Endodermal cell (in vitro differentiated cells): Measurements from ENCODE around the gene MICU1. TPM values are rescaled to one million over a fixed set of nuclear protein-coding genes. Genes with fewer than 3 reads are reported as not detected.

Experiments
- DNase-seq: peaks from one replicate; pipeline ENCODE4 v3.0.0-alpha.2; 2017
- H3K27ac ChIP-seq: 2 replicates; pipeline ENCODE4 v1.5.1; 2013; ENCODE audit warnings: mild to moderate bottlenecking, low read depth, low read length, moderate library complexity
- H3K27me3 ChIP-seq: 2 replicates; pipeline ENCODE4 v1.6.1; 2013; ENCODE audit warnings: mild to moderate bottlenecking, low read length, moderate library complexity; ENCODE audit not compliant: insufficient read depth, control insufficient read depth, poor library complexity, severe bottlenecking
- H3K36me3 ChIP-seq: 2 replicates; pipeline ENCODE4 v1.7.0; 2013; ENCODE audit warnings: mild to moderate bottlenecking, low read length, moderate library complexity; ENCODE audit not compliant: control insufficient read depth, insufficient read depth
- H3K4me1 ChIP-seq: one replicate; pipeline ENCODE4 v1.7.0; 2013; ENCODE audit warnings: low read length; ENCODE audit not compliant: control insufficient read depth, insufficient read depth
- H3K4me3 ChIP-seq: 2 replicates; pipeline ENCODE4 v1.5.1; 2013; ENCODE audit warnings: mild to moderate bottlenecking, low read length, moderate library complexity
- H3K9ac ChIP-seq: 2 replicates; pipeline ENCODE4 v1.6.1; 2013; ENCODE audit warnings: mild to moderate bottlenecking, low read length, moderate library complexity; ENCODE audit not compliant: poor library complexity, severe bottlenecking; ENCODE audit errors: extremely low read depth
- H3K9me3 ChIP-seq: 2 replicates; pipeline ENCODE4 v1.6.1; 2013; ENCODE audit warnings: mild to moderate bottlenecking, low read length, moderate library complexity; ENCODE audit not compliant: control insufficient read depth
- H3K27ac Mint-ChIP-seq: 2 replicates; pipeline ENCODE4 v1.8.0; 2020; ENCODE audit warnings: mixed read lengths
- H3K27me3 Mint-ChIP-seq: 2 replicates; pipeline ENCODE4 v1.8.0; 2021; ENCODE audit warnings: mild to moderate bottlenecking, mixed read lengths; ENCODE audit not compliant: insufficient read depth
- H3K36me3 Mint-ChIP-seq: 2 replicates; pipeline ENCODE4 v1.8.0; 2020; ENCODE audit warnings: low read depth, mixed read lengths
- H3K4me1 Mint-ChIP-seq: 2 replicates; pipeline ENCODE4 v1.8.0; 2020; ENCODE audit warnings: mixed read lengths
- H3K4me3 Mint-ChIP-seq: 2 replicates; pipeline ENCODE4 v1.8.0; 2020; ENCODE audit warnings: mild to moderate bottlenecking, moderate library complexity, mixed read lengths
- H3K9me3 Mint-ChIP-seq: 2 replicates; pipeline ENCODE4 v1.8.0; 2020; ENCODE audit warnings: mild to moderate bottlenecking, mixed read lengths
- CTCF ChIP-seq: fragments of 200-600 bp; sonication (generic); conservative IDR thresholded peaks from 2 replicates; pipeline ENCODE4 v1.5.0; 2021; ENCODE audit warnings: antibody characterized with exemption, mild to moderate bottlenecking
- WGBS, 2 experiments: methylation state at CpG; one replicate each; pipeline versions ENCODE4 v1.1.5 to v1.1.7; 2013; ENCODE audit warnings: missing lambda C conversion rate in 2 of 2, mixed read lengths in 1 of 2; ENCODE audit not compliant: insufficient coverage in 1 of 2, insufficient read length in 1 of 2; 5-methylcytosine and 5-hydroxymethylcytosine counted together
- total RNA-seq, 2 donors: library from RNA; stranded (reverse); fragmentation: NEBNext Ultra II Directional in 1 of 2; extraction: Animal tissue kit (Norgen Biotek cat#: 25700) in 1 of 2; gene quantifications; 2 replicates in 1 of 2; 3 replicates in 1 of 2; pipeline ENCODE4 v1.2.1, GENCODE V29; 2021

Gene MICU1
- total RNA-seq, 2 donors from 2014 or later, result 41.9 to 54.9 TPM

GRCh38 chr10:72615970-72616369, 9.9 kb downstream of the MICU1 start:
- Mint-ChIP-seq H3K36me3 (peaks cover 9% of the 10 kb centered on the region), H3K4me1 (no peaks in the 10 kb centered on the region), H3K27me3 (no peaks in the 10 kb centered on the region), H3K27ac (peak overlapping the region; percentile 61), H3K9me3 (peaks cover 7% of the 10 kb centered on the region), H3K4me3 (no peak overlapping the region)
- Histone ChIP-seq H3K9me3 (no peaks in the 10 kb centered on the region), H3K4me1 (no peaks in the 10 kb centered on the region), H3K27me3 (no peaks in the 10 kb centered on the region), H3K36me3 (no peaks in the 10 kb centered on the region), H3K27ac (no peak overlapping the region), H3K9ac (no peak overlapping the region), H3K4me3 (no peak overlapping the region)
- no peak for TF ChIP-seq CTCF
- DNase-seq, result no peak
- WGBS, 2 experiments, result 100% methylated on average over 1 of the region's 3 CpGs

DNA sequence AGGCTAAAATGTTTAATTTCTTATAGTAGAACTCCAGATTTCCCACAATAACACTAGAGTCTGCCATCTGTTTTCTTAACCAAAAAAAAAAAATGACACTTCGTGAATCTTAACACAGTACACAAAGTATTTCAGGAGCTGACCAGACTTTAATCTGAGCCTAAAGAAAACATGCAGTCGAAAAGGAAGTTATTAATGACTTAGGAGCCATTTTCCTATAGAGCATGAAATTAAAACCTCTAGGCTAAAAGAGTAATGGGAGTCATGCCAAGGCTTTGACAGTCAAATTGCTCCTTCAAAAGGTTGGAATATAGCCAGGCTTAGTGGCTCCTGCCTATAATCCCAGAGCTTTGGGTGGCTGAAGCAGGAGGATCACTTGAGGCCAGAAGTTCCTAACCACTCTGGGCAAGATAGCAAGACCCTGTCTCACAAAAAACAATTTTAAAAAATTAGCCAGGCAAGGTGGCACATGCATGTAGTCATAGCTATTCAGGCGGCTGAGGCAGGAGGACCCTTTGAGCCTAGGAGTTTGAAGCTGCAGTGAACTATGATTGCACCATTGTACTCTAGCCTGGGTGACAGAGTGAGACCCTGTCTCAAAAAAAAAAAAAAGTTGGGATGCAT, 13.6 kb downstream of the MICU1 start:
- Mint-ChIP-seq H3K9me3 (peaks cover 10% of the 10 kb centered on the region), H3K27me3 (no peaks in the 10 kb centered on the region), H3K36me3 (peaks cover 14% of the 10 kb centered on the region), H3K4me1 (no peaks in the 10 kb centered on the region), H3K27ac (peak overlapping the region; percentile 4), H3K4me3 (no peak overlapping the region)
- WGBS, 2 experiments, result 85 to 95% methylated on average over 3 of the region's 3 CpGs
- no peak for TF ChIP-seq CTCF
- H3K4me3 ChIP-seq, result no peak overlapping the region
- no peaks in the 10 kb centered on the region for H3K27me3 ChIP-seq
- no peaks in the 10 kb centered on the region for H3K9me3 ChIP-seq
- no peaks in the 10 kb centered on the region for H3K4me1 ChIP-seq
- H3K27ac ChIP-seq, result peak overlapping the region; percentile 52
- no peaks in the 10 kb centered on the region for H3K36me3 ChIP-seq
- DNase-seq, result no peak
- no peak overlapping the region for H3K9ac ChIP-seq

DNA sequence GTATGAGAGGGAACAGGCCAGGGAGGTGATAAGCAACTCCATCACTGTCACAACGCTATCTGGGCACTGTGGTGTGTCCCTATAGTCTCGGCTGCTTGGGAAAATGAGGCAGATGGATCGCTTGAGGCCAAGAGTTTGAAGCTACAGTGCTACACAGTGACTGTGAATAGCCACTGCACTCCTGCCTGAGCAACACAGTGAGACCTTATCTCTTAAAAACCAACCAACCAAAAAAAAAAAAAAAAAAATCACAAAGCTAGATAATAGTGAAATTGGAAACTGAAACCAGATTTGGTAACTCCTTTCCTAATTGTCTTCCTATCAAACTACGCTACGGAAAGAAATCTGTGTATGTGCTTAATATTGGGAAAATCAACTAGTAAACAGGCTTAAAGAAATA, 14.1 kb downstream of the MICU1 start:
- DNase-seq, result no peak
- Histone ChIP-seq H3K9me3 (no peaks in the 10 kb centered on the region), H3K4me3 (no peak overlapping the region), H3K27me3 (no peaks in the 10 kb centered on the region), H3K27ac (no peak overlapping the region), H3K4me1 (no peaks in the 10 kb centered on the region), H3K9ac (no peak overlapping the region), H3K36me3 (no peaks in the 10 kb centered on the region)
- H3K4me3 Mint-ChIP-seq, result no peak overlapping the region
- no peaks in the 10 kb centered on the region for H3K4me1 Mint-ChIP-seq
- no peaks in the 10 kb centered on the region for H3K27me3 Mint-ChIP-seq
- H3K36me3 Mint-ChIP-seq, result peaks cover 14% of the 10 kb centered on the region
- H3K9me3 Mint-ChIP-seq, result peaks cover 10% of the 10 kb centered on the region
- H3K27ac Mint-ChIP-seq, result peak overlapping the region; percentile 4
- TF ChIP-seq CTCF, result no peak
- WGBS, 2 experiments, result 97 to 100% methylated on average over 3 to 5 of the region's 5 CpGs
